ENCODE data around the gene DDX52. TPM values are rescaled to one million over a fixed set of nuclear protein-coding genes. Genes with fewer than 3 reads are reported as not detected.
"Not testable (repeated sequence)": the region's sequence is repeated elsewhere in the genome, so short reads cannot be mapped to it uniquely, and the experiment has no call there.

The DDX52 gene
- total RNA-seq, 1 experiment from 2014 or later = 27.7 TPM

DNA sequence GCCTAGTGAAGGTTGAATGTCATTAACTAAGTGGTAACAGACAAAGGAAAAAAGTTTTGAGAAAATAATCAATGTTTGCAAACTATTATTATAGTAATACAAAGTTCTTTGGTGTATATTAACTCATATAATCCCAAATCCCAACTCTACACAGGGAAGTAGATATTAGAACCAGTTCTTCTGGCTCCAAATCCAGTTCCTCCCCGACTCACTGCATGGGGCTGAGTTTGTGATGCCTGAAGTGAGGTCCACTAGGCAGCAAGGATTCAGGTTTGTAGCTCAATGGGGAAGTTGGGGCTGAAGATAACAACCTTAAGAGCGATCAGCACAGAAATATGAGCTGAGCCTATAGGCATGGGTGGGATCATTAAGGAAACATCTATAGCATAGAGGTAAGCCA lies 28.4 kb downstream of the DDX52 start:
- no peak for DNase-seq (ENCODE audit: low spot score)
- BruUV-seq (replicated peaks) = no TSS peak
- H3K9me3 ChIP-seq (ENCODE audit: low read depth, low read length, poor library complexity, severe bottlenecking) = no peaks in the 10 kb centered on the region
- ChIA-PET POLR2A (ENCODE audit: low non-redundant PET) (no interaction called here), CTCF (no interaction called here)
- no peak overlapping the region for H3K4me3 ChIP-seq (ENCODE audit: low read depth, low read length, poor library complexity, severe bottlenecking)
- H3K36me3 ChIP-seq (ENCODE audit: insufficient read depth, low read length, poor library complexity, severe bottlenecking) = peaks cover 9% of the 10 kb centered on the region
- intact Hi-C loops (cut with micrococcal nuclease; ENCODE audit: unreplicated experiment) = no loop called here
- no peaks in the 10 kb centered on the region for H3K27me3 ChIP-seq (replicated peaks; ENCODE audit: insufficient read depth, low read depth, low read length, poor library complexity)
- H3K4me1 ChIP-seq (ENCODE audit: insufficient read depth, low read length, poor library complexity, severe bottlenecking) = no peaks in the 10 kb centered on the region
- TF ChIP-seq EZH2 (IDR thresholded peaks at IDR 0.05; ENCODE audit: borderline replicate concordance, low read depth, low read length, poor library complexity, severe bottlenecking) (no peak), CTCF (conservative IDR thresholded peaks at IDR 0.05; ENCODE audit: low read depth, low read length) (no peak)
- no peak overlapping the region for H3K27ac ChIP-seq (ENCODE audit: low read depth, low read length, poor library complexity, severe bottlenecking)

GRCh38 chr17:37614391-37614790 lies 28.9 kb downstream of the DDX52 start:
- CTCF ChIA-PET = no interaction called here
- Histone ChIP-seq H3K4me1 (ENCODE audit: insufficient read depth, low read length, poor library complexity, severe bottlenecking) (no peaks in the 10 kb centered on the region), H3K36me3 (ENCODE audit: insufficient read depth, low read length, poor library complexity, severe bottlenecking) (peaks cover 9% of the 10 kb centered on the region), H3K27me3 (replicated peaks; ENCODE audit: insufficient read depth, low read depth, low read length, poor library complexity) (no peaks in the 10 kb centered on the region), H3K9me3 (ENCODE audit: low read depth, low read length, poor library complexity, severe bottlenecking) (no peaks in the 10 kb centered on the region), H3K4me3 (ENCODE audit: low read depth, low read length, poor library complexity, severe bottlenecking) (no peak overlapping the region), H3K27ac (ENCODE audit: low read depth, low read length, poor library complexity, severe bottlenecking) (no peak overlapping the region)
- no TSS peak for BruUV-seq (replicated peaks)
- no peak for TF ChIP-seq EZH2 (IDR thresholded peaks at IDR 0.05; ENCODE audit: borderline replicate concordance, low read depth, low read length, poor library complexity, severe bottlenecking)
- TF ChIP-seq CTCF (conservative IDR thresholded peaks at IDR 0.05; ENCODE audit: low read depth, low read length) = no peak
- intact Hi-C loops (cut with micrococcal nuclease; ENCODE audit: unreplicated experiment) = no loop called here
- POLR2A ChIA-PET (ENCODE audit: low non-redundant PET) = no interaction called here
- DNase-seq (ENCODE audit: low spot score) = no peak

DNA sequence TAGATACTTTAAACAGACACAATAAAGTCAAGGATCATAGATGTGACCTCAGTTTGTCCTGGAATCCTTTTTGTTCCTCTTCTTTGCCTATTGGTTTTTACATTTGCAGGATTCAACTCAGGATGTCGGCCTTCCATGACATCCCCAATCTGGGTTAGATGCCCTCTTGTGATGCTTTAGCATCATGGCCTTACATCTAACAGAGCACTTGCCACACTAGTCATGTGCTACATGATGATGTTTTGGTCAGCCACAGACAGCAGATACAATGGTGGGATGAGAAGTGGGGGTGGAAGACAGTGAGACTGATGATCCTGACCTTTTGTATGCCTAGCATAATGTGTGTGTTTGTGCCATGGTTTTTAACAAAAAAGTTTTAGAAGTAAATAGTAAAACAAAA lies 32.3 kb downstream of the DDX52 start:
- intact Hi-C loops (cut with micrococcal nuclease; ENCODE audit: unreplicated experiment) = no loop called here
- peaks cover 3% of the 10 kb centered on the region for H3K36me3 ChIP-seq (ENCODE audit: insufficient read depth, low read length, poor library complexity, severe bottlenecking)
- no peak for DNase-seq (ENCODE audit: low spot score)
- no peaks in the 10 kb centered on the region for H3K9me3 ChIP-seq (ENCODE audit: low read depth, low read length, poor library complexity, severe bottlenecking)
- no peaks in the 10 kb centered on the region for H3K4me1 ChIP-seq (ENCODE audit: insufficient read depth, low read length, poor library complexity, severe bottlenecking)
- no peak overlapping the region for H3K27ac ChIP-seq (ENCODE audit: low read depth, low read length, poor library complexity, severe bottlenecking)
- no peak for TF ChIP-seq EZH2 (IDR thresholded peaks at IDR 0.05; ENCODE audit: borderline replicate concordance, low read depth, low read length, poor library complexity, severe bottlenecking)
- TF ChIP-seq CTCF (conservative IDR thresholded peaks at IDR 0.05; ENCODE audit: low read depth, low read length) = no peak
- CTCF ChIA-PET = no interaction called here
- H3K4me3 ChIP-seq (ENCODE audit: low read depth, low read length, poor library complexity, severe bottlenecking) = no peak overlapping the region
- H3K27me3 ChIP-seq (replicated peaks; ENCODE audit: insufficient read depth, low read depth, low read length, poor library complexity) = no peaks in the 10 kb centered on the region
- POLR2A ChIA-PET (ENCODE audit: low non-redundant PET) = no interaction called here
- BruUV-seq (replicated peaks) = no TSS peak

- H3K36me3 ChIP-seq (ENCODE audit: insufficient read depth, low read length, poor library complexity, severe bottlenecking); H3K27me3 ChIP-seq (replicated peaks; ENCODE audit: insufficient read depth, low read depth, low read length, poor library complexity); CTCF ChIA-PET; DNase-seq (ENCODE audit: low spot score); intact Hi-C loops (cut with micrococcal nuclease; ENCODE audit: unreplicated experiment); H3K4me1 ChIP-seq (ENCODE audit: insufficient read depth, low read length, poor library complexity, severe bottlenecking); POLR2A ChIA-PET (ENCODE audit: low non-redundant PET); H3K9me3 ChIP-seq (ENCODE audit: low read depth, low read length, poor library complexity, severe bottlenecking); BruUV-seq (replicated peaks): not testable (repeated sequence)
- Histone ChIP-seq H3K27ac (ENCODE audit: low read depth, low read length, poor library complexity, severe bottlenecking) (peak overlapping the region; percentile 90), H3K4me3 (ENCODE audit: low read depth, low read length, poor library complexity, severe bottlenecking) (peak overlapping the region; percentile 85)
Observed at GRCh38 chr17:37610041-37610420, 33.2 kb downstream of the DDX52 start.
